GM21447 (cell line): ENCODE results near the gene MAL.

Experiments
- ATAC-seq: cut with Tn5 transposase; IDR thresholded peaks from one replicate; pipeline ENCODE4 v1.9.1; 2021; ENCODE audit not compliant: unreplicated experiment

Gene MAL

GRCh38 chr2:95047629-95048510 lies 22.4 kb downstream of the MAL start:
- ATAC-seq = no peak

DNA sequence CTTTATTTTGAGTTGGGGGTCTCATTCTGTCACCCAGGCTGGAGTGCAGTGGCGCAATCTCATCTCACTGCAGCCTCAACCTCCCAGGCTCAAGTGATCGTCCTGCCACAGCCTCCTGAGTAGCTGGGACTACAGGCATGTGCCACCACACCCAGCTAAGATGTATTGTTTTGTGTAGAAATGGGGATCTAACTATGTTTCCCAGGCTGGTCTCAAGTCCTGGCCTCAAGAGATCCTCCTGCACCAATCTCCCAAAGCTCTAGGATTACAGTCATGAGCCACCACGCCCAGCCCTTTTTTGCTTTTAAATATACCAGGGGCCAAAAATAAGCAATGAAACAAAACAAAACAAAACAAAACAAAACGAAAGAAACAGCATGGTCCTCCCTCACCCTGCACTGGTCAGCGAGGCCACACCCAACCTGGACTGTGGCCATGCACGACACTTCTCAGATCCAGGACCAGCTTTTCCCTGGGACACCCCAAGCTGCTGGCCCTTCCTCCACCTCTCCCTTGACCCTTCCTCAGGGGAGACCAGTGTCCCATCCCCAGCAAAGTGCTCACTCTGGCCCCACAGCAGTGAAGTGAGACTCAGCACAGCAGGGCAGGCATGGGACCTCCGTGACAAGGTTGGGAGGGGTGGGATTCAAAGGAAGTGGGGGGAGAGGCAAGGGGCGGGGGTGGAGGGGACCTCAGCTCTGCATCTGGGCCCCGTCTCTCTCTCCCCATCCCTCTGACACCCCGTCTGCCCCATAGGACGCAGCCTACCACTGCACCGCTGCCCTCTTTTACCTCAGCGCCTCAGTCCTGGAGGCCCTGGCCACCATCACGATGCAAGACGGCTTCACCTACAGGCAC lies 23.5 kb downstream of the MAL start:
- ATAC-seq = no peak

DNA sequence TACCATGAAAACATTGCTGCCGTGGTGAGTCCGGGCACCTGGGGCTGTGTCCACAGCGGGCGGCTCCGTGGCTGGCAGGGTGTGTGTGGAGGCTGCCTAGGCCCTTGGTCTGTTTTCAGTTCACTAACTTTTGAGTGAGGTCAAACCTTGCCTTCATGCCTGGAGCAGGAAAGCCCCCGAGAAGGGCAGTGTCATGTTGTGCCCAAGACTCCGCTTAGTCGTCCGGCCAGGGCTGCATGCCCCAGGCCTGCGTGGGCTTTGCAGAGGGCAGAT lies 24.1 kb downstream of the MAL start:
- no peak for ATAC-seq

- ATAC-seq = no peak
These were observed 24.5 kb downstream of the MAL start for GRCh38 chr2:95049961-95050360.

GRCh38 chr2:95050385-95051300 lies 25.1 kb downstream of the MAL start:
- ATAC-seq = no peak

DNA sequence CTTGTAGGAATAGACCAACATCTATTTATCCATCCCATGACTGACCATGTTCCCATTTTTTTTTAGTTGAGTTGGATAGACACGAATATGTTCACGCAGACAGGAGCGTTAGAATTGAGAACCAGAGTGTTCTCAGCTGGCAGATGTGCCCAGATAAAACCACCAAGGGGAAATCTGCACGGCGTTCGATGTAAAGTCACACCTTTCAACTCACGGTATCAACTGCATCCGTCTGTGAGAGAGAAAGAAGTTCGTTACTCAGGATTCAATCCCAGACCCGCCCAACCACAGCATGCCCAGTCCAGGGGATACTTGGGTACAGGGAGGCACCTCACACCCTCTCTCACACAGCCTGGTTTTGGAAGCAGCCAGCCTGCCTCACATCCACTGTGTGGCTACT lies 26.1 kb downstream of the MAL start:
- ATAC-seq = no peak

DNA sequence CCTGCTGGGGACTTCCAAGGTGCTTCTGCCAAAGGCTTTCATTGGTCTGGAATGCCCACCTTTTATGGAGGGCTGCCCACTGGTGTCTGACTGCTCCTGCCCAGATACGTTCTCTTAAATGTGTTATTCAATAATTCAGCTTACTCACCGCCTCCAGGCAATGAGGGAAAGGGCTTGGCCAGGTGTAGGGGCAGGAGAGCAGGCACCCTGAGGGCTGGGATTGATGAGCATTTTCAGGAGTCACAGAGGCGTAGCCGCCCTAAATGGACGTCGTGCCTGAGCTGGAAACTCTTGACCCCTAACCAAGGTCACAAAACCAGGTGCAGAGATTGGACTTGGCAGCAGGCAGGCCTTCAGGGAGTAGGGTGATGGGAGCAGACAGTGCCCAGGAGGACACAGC lies 26.8 kb downstream of the MAL start:
- ATAC-seq = no peak

GRCh38 chr2:95052804-95053479 lies 27.4 kb downstream of the MAL start:
- ATAC-seq = no peak

DNA sequence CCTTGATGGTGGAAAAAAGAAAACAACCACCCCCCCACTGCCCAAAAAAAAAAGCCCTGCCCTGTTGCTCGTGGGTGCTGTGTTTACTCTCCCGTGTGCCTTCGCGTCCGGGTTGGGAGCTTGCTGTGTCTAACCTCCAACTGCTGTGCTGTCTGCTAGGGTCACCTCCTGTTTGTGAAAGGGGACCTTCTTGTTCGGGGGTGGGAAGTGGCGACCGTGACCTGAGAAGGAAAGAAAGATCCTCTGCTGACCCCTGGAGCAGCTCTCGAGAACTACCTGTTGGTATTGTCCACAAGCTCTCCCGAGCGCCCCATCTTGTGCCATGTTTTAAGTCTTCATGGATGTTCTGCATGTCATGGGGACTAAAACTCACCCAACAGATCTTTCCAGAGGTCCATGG lies 28.0 kb downstream of the MAL start:
- ATAC-seq = no peak

GRCh38 chr2:95054016-95054415 lies 28.5 kb downstream of the MAL start:
- no peak for ATAC-seq

DNA sequence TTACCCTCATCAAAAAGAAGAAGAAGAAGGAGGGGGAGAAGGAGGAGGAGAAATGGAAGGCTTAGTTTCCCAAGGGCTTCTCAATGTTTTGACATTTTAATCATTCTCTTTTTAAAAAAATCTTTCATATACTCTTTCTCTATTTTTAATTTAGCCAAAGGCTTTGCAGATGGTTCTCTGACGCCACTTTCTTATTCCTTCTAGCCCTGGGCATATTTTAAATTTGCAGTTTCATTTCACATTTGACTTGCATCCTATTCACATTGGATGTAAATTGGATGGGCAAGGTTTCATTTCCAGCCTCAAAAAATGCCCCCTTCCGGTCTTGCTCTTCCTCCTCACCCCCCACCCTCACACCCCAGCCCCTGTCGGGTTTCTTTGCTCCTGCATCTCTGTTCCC lies 29.8 kb downstream of the MAL start:
- ATAC-seq = no peak

DNA sequence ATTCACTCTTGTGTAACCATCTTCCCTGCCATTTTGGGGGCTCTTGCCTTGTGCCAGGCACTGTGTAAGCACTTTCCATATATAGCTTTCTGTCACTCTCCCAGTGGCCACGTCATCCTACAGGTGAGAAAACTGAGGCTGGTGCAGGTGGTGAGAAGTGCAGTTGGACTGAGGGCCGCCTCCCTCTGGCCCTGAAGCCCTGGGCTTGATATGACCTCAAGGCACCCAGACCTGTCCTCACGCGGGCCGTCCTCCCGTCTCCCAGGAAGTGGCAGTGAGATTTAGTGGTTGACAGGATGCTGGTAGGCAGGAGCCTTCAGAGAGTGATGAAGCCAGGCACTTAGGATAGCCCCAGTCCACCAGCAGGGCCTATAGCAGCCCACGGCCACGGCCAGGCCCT lies 30.5 kb downstream of the MAL start:
- no peak for ATAC-seq

DNA sequence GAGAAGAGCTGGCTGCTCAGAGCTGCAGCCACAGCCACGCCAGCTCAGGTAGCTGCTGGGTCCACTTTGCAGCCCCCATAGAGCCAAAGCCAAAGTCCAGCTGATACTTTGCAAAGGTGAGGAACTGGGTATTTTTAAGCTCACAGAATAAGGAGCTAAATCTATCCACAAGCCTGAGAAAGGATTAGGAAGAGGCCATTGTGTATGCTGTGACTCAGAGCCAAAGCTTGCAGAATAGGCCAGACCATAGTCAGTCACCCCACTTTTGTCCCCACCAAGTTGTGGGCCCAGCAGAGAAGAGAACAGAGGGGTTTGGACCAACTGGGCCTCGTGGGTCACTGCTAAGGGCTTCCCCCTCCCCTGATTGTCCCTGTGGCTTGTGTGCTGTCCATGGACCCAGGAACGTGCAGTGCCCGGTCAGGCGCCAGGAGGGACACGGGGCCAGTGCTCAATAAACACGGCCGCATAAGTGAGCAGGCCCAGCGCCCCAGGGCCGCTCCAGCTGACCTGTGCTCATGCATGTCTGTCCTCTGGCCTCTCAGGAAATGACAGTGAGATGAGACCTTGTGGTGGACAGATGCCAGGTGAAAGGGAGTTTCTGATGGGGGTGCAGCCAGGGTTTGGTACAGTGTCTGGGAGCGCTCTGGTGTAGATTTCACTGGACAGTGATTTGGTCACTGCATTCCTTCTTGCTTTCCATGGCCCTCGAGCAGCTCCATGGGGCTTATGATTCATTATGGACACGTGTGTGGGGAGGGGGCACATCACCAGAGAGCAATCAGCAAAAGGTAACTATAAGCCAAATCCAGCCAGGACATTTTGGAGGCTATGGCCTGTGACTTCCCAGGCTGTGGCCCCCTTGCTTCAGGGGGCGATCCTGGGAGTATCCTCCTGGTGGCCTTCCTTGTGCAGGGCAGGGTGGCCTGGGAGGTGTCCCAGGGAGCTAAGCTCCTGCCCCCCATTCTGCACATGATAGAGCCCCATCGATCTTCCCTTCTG lies 31.3 kb downstream of the MAL start:
- ATAC-seq = no peak

DNA sequence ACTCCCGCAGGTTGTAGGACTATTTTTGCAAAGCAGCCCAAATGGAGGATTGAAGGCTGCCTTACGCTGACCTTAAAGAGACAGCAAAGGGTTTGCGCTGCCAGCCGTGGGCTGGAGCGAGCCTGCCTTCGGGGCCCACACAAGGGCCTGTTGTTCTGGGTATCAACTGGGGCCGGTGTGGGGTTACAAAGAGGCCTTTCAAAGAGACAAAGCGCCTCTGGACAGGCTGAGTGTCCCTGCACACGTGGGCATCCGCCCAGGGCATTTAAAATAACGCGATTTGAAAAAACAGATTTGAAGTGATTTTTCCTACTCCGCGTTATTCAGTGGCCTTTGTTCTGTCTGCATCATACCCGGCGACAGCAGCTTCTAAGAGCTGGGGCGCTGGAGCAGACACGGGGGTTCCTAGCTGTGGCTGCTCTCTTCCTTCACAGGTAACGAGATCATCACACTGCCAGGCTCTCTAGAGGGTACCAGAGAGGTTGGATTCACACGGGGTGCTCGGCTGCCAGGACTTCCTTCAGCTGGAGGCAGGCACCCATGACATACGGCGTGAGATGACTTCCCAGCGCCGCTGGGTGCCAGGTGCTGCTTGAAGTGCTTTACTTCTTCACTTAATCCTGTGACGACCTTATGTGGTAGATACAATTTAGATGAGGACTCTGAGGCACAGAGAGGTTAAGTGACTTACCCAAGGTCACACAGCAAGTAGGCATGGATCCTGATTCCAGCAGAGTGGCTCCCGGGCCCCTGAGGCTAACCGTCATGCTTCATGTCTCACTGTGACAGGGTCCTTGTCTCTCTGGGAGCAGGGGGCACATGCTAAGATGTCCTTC lies 32.2 kb downstream of the MAL start:
- no peak for ATAC-seq

- no peak for ATAC-seq
These were observed 33.0 kb downstream of the MAL start for GRCh38 chr2:95058466-95058988.

- no peak for ATAC-seq
These were observed 33.6 kb downstream of the MAL start for GRCh38 chr2:95058989-95059641.

GRCh38 chr2:95059656-95060370 lies 34.3 kb downstream of the MAL start:
- ATAC-seq = no peak
